ENCODE data around the gene TMEM131L. TPM values are rescaled to one million over a fixed set of nuclear protein-coding genes. Genes with fewer than 3 reads are reported as not detected.

The TMEM131L gene
- total RNA-seq, 1 donor from 2014 or later = 60.2 TPM

DNA sequence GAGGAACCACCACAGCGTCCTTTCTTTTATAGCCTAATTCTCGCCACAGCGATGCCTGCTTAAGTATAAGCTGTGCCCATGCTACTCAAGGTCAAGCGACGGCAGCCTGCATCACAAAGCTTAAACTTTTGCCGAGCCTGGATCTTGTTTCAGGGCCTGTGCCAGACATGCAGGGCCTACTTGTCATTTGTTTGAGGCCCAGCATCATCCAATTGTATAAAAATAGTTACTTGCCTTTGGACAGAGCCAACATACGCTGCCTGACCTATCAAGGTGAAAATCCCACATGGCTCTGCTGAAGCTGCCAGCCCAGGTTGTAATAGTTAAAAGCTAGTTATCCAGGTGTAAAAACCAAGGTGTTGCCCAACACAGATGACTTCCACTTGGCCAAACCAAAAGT, 107.1 kb downstream of the TMEM131L start:
- no peak overlapping the region for H3K27ac Mint-ChIP-seq (ENCODE audit: unreplicated experiment)
- peaks cover 20% of the 10 kb centered on the region for H3K4me1 Mint-ChIP-seq (ENCODE audit: low read depth, unreplicated experiment)
- TF ChIP-seq CTCF (IDR thresholded peaks at IDR 0.05; ENCODE audit: partially characterized antibody, unreplicated experiment) = no peak
- peaks cover 2% of the 10 kb centered on the region for H3K27me3 Mint-ChIP-seq (ENCODE audit: unreplicated experiment)
- no peak for DNase-seq
- no peaks in the 10 kb centered on the region for H3K36me3 Mint-ChIP-seq (ENCODE audit: unreplicated experiment)
- no peak overlapping the region for H3K4me3 Mint-ChIP-seq (ENCODE audit: unreplicated experiment)
- peaks cover 8% of the 10 kb centered on the region for H3K9me3 Mint-ChIP-seq (ENCODE audit: unreplicated experiment)

DNA sequence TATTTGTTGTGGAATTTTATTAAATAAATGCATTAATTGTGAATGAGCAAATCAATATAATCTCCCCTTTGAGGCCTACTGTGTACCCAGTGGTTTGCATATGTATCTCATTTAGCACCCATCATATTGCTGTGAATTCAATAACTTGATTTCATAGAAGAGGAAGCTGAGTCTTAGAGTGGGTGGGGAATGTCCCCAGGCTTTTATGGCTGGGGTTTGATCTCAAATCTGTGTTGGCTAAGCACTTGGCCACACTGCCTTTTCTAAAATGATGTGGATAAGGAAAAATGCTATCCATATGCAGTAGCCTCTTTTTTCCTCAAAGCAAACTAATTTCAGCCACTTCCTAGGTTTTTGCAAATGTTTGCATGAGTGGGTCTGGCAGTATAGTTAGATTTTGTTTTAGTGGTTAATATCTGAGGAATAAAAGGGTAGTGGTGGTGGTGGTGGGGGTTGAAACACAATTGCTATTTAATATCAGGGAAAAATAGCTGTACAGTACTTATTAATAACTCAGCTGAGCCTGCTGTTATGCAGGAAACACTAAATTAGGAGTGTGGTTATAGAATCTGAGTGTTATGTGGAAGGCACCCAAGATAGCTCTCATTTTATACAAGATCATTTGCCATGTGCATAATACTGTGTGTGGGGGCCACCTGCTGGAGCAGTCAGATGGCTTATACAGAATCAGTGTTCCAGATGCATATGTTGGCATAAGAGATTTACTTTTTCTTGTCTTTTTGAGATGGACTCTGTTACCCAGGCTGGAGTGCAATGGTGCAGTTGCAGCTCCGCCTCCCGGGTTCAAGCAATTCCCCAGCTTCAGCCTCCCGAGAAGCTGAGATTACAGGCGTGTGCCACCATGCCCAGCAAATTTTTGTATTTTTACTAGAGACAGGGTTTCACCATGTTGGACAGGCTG, 108.0 kb downstream of the TMEM131L start:
- DNase-seq = no peak
- Mint-ChIP-seq H3K4me1 (ENCODE audit: low read depth, unreplicated experiment) (peaks cover 20% of the 10 kb centered on the region), H3K9me3 (ENCODE audit: unreplicated experiment) (peaks cover 8% of the 10 kb centered on the region), H3K27ac (ENCODE audit: unreplicated experiment) (no peak overlapping the region), H3K36me3 (ENCODE audit: unreplicated experiment) (no peaks in the 10 kb centered on the region), H3K4me3 (ENCODE audit: unreplicated experiment) (no peak overlapping the region), H3K27me3 (ENCODE audit: unreplicated experiment) (peaks cover 2% of the 10 kb centered on the region)
- no peak for TF ChIP-seq CTCF (IDR thresholded peaks at IDR 0.05; ENCODE audit: partially characterized antibody, unreplicated experiment)

- Mint-ChIP-seq H3K9me3 (ENCODE audit: unreplicated experiment) (peaks cover 8% of the 10 kb centered on the region), H3K27ac (ENCODE audit: unreplicated experiment) (no peak overlapping the region), H3K4me1 (ENCODE audit: low read depth, unreplicated experiment) (peaks cover 14% of the 10 kb centered on the region), H3K4me3 (ENCODE audit: unreplicated experiment) (no peak overlapping the region), H3K36me3 (ENCODE audit: unreplicated experiment) (no peaks in the 10 kb centered on the region), H3K27me3 (ENCODE audit: unreplicated experiment) (peaks cover 2% of the 10 kb centered on the region)
- TF ChIP-seq CTCF (IDR thresholded peaks at IDR 0.05; ENCODE audit: partially characterized antibody, unreplicated experiment) = no peak
- no peak for DNase-seq
Observed at GRCh38 chr4:153576443-153576774, 110.2 kb downstream of the TMEM131L start.

- TF ChIP-seq CTCF (IDR thresholded peaks at IDR 0.05; ENCODE audit: partially characterized antibody, unreplicated experiment) = no peak
- H3K27me3 Mint-ChIP-seq (ENCODE audit: unreplicated experiment) = peaks cover 2% of the 10 kb centered on the region
- H3K9me3 Mint-ChIP-seq (ENCODE audit: unreplicated experiment) = peaks cover 8% of the 10 kb centered on the region
- H3K36me3 Mint-ChIP-seq (ENCODE audit: unreplicated experiment) = no peaks in the 10 kb centered on the region
- no peak for DNase-seq
- H3K27ac Mint-ChIP-seq (ENCODE audit: unreplicated experiment) = peak overlapping the region; percentile 20
- peaks cover 14% of the 10 kb centered on the region for H3K4me1 Mint-ChIP-seq (ENCODE audit: low read depth, unreplicated experiment)
- no peak overlapping the region for H3K4me3 Mint-ChIP-seq (ENCODE audit: unreplicated experiment)
Observed at GRCh38 chr4:153577053-153577452, 110.9 kb downstream of the TMEM131L start.

- TF ChIP-seq CTCF (IDR thresholded peaks at IDR 0.05; ENCODE audit: partially characterized antibody, unreplicated experiment) = no peak
- Mint-ChIP-seq H3K27me3 (ENCODE audit: unreplicated experiment) (peaks cover 6% of the 10 kb centered on the region), H3K36me3 (ENCODE audit: unreplicated experiment) (no peaks in the 10 kb centered on the region), H3K4me3 (ENCODE audit: unreplicated experiment) (no peak overlapping the region), H3K9me3 (ENCODE audit: unreplicated experiment) (peaks cover 6% of the 10 kb centered on the region), H3K27ac (ENCODE audit: unreplicated experiment) (no peak overlapping the region), H3K4me1 (ENCODE audit: low read depth, unreplicated experiment) (peaks cover 31% of the 10 kb centered on the region)
- no peak for DNase-seq
Observed at GRCh38 chr4:153579410-153579809, 113.2 kb downstream of the TMEM131L start.
